ENCODE data around the gene GAPDH.

GRCh38 chr12:6546016-6546415 lies 11.7 kb downstream of the GAPDH start:
- TF ChIP-seq ZBTB33 (IDR thresholded peaks at IDR 0.05; ENCODE audit: borderline replicate concordance, low read depth) = no peak
- TF ChIP-seq MAX (IDR thresholded peaks at IDR 0.05; ENCODE audit: low read depth) = no peak
- TF ChIP-seq CTCF (IDR thresholded peaks at IDR 0.05) = no peak
- TF ChIP-seq SMC3 (IDR thresholded peaks at IDR 0.05; ENCODE audit: low read depth, low read length) = no peak
- no peak for TF ChIP-seq GATA2 (CRISPR knock-in tag; IDR thresholded peaks at IDR 0.05)
